ENCODE results near the gene RAD51B. TPM values are rescaled to one million over a fixed set of nuclear protein-coding genes. Genes with fewer than 3 reads are reported as not detected.

The RAD51B gene
- total RNA-seq, 1 experiment from 2014 or later = 20.0 TPM

GRCh38 chr14:68702135-68702534 is 882.6 kb downstream of the RAD51B start:
- H3K36me3 ChIP-seq (ENCODE audit: control insufficient read depth in 1 of 2, insufficient read depth in 2 of 2, low read length in 2 of 2) = no peaks in the 10 kb centered on the region
- TF ChIP-seq TCF7L2 (IDR thresholded peaks at IDR 0.05; ENCODE audit: borderline replicate concordance, extremely low read depth, insufficient read depth, insufficient read length) = no peak
- TF ChIP-seq POLR2AphosphoS5 (IDR thresholded peaks at IDR 0.05; ENCODE audit: low read depth, low read length) = no peak
- no peak for TF ChIP-seq ATF3 (IDR thresholded peaks at IDR 0.05)
- no peak for TF ChIP-seq JUND (IDR thresholded peaks at IDR 0.05)
- no peak for TF ChIP-seq FOSL1 (IDR thresholded peaks at IDR 0.05; ENCODE audit: low read depth)
- no peak for TF ChIP-seq SRF (IDR thresholded peaks at IDR 0.05; ENCODE audit: low read depth)
- TF ChIP-seq YY1 (IDR thresholded peaks at IDR 0.05; ENCODE audit: extremely low read depth, insufficient replicate concordance, low read depth, low read length) = no peak
- TF ChIP-seq ZFX (IDR thresholded peaks at IDR 0.05) = no peak
- no peak for TF ChIP-seq RAD21 (IDR thresholded peaks at IDR 0.05; ENCODE audit: low read depth)
- TF ChIP-seq, protein P1, sequence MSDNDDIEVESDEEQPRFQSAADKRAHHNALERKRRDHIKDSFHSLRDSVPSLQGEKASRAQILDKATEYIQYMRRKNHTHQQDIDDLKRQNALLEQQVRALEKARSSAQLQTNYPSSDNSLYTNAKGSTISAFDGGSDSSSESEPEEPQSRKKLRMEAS (IDR thresholded peaks at IDR 0.05) = no peak
- no peak for TF ChIP-seq EGR1 (IDR thresholded peaks at IDR 0.05; ENCODE audit: low read depth)
- DNase-seq (ENCODE audit: low read depth, low spot score) (no peak), ATAC-seq (no peak)
- no peaks in the 10 kb centered on the region for H3K9me2 ChIP-seq (ENCODE audit: insufficient read depth)
- no peaks in the 10 kb centered on the region for H4K20me1 ChIP-seq (ENCODE audit: insufficient read depth)
- ChIA-PET POLR2A (no interaction called here), CTCF (interaction anchor here (0.9 kb wide), 1 partner anchor 123 kb away, joined by 3 read pairs; no protein-coding TSS in a partner anchor), RAD21 (ENCODE audit: low non-redundant PET in 1 of 2, low total read pairs in 2 of 2, uncharacterized antibody in 2 of 2, unreplicated experiment in 2 of 2) (no interaction called here)
- H3K79me2 ChIP-seq (ENCODE audit: insufficient read depth, low read length) = no peaks in the 10 kb centered on the region
- BruUV-seq (replicated peaks) = no TSS peak
- H3K9me3 ChIP-seq (ENCODE audit: control insufficient read depth in 1 of 2, insufficient read depth in 1 of 2, low read depth in 1 of 2, low read length in 2 of 2) = no peaks in the 10 kb centered on the region; a peak in 1 of 4 replicates
- no peak overlapping the region for H3K4me2 ChIP-seq (ENCODE audit: low read length)
- H3K27ac ChIP-seq (ENCODE audit: low read depth, low read length) = no peak overlapping the region
- intact Hi-C loops (cut with micrococcal nuclease) = no loop called here
- H3K9ac ChIP-seq (ENCODE audit: low read length) = no peak overlapping the region
- H2AFZ ChIP-seq (ENCODE audit: low read depth, low read length, poor library complexity, severe bottlenecking) = no peak overlapping the region
- H3K4me3 ChIP-seq (replicated peaks in 1 of 2; ENCODE audit: low read depth in 1 of 2, low read length in 2 of 2) = no peak overlapping the region
- peaks cover 27 to 47% of the 10 kb centered on the region in 2 experiments for H3K4me1 ChIP-seq (ENCODE audit: control insufficient read depth in 1 of 2, insufficient read depth in 2 of 2, low read length in 2 of 2)
- no peaks in the 10 kb centered on the region for H3K27me3 ChIP-seq (ENCODE audit: insufficient read depth, low read length)

GRCh38 chr14:68702578-68702977 is 883.0 kb downstream of the RAD51B start:
- no TSS peak for BruUV-seq (replicated peaks)
- no peaks in the 10 kb centered on the region; a peak in 1 of 4 replicates for H3K9me3 ChIP-seq (ENCODE audit: control insufficient read depth in 1 of 2, insufficient read depth in 1 of 2, low read depth in 1 of 2, low read length in 2 of 2)
- H3K27me3 ChIP-seq (ENCODE audit: insufficient read depth, low read length) = no peaks in the 10 kb centered on the region
- H4K20me1 ChIP-seq (ENCODE audit: insufficient read depth) = no peaks in the 10 kb centered on the region
- no peak for DNase-seq (ENCODE audit: low read depth, low spot score)
- intact Hi-C loops (cut with micrococcal nuclease) = no loop called here
- TF ChIP-seq ELF1 (IDR thresholded peaks at IDR 0.05; ENCODE audit: borderline replicate concordance, low read depth) = no peak
- TF ChIP-seq, protein P1 (IDR thresholded peaks at IDR 0.05) = 0 out of 2 replicates have a peak, but pooled peaks have one; percentile 12
- TF ChIP-seq RAD21 (IDR thresholded peaks at IDR 0.05; ENCODE audit: low read depth) = peak; percentile 18; the same call in 1 of the 2 replicates
- ATAC-seq = peak; percentile 43
- no peak overlapping the region for H3K27ac ChIP-seq (ENCODE audit: low read depth, low read length)
- RAD21 ChIA-PET (ENCODE audit: low non-redundant PET in 1 of 2, low total read pairs in 2 of 2, uncharacterized antibody in 2 of 2, unreplicated experiment in 2 of 2) = no interaction called here
- 0 out of 2 replicates have a peak overlapping the region, but pooled peaks have one; percentile 9 for H3K9ac ChIP-seq (ENCODE audit: low read length)
- H2AFZ ChIP-seq (ENCODE audit: low read depth, low read length, poor library complexity, severe bottlenecking) = no peak overlapping the region
- H3K79me2 ChIP-seq (ENCODE audit: insufficient read depth, low read length) = no peaks in the 10 kb centered on the region
- no peak overlapping the region for H3K4me3 ChIP-seq (replicated peaks in 1 of 2; ENCODE audit: low read depth in 1 of 2, low read length in 2 of 2)
- H3K4me1 ChIP-seq (ENCODE audit: control insufficient read depth in 1 of 2, insufficient read depth in 2 of 2, low read length in 2 of 2) = peaks cover 27 to 47% of the 10 kb centered on the region in 2 experiments
- POLR2A ChIA-PET = no interaction called here
- H3K9me2 ChIP-seq (ENCODE audit: insufficient read depth) = no peaks in the 10 kb centered on the region
- CTCF ChIA-PET = interaction anchor here (0.9 kb wide), 1 partner anchor 122 kb away, joined by 3 read pairs; no protein-coding TSS in a partner anchor
- peak overlapping the region; percentile 63 for H3K4me2 ChIP-seq (ENCODE audit: low read length)
- no peaks in the 10 kb centered on the region for H3K36me3 ChIP-seq (ENCODE audit: control insufficient read depth in 1 of 2, insufficient read depth in 2 of 2, low read length in 2 of 2)

Data from HCT116 (cell line).